ENCODE data around the gene DUSP22. TPM values are rescaled to one million over a fixed set of nuclear protein-coding genes. Genes with fewer than 3 reads are reported as not detected.

Gene DUSP22
- total RNA-seq, 2 donors from 2014 or later, result 33.5 to 35.4 TPM

DNA sequence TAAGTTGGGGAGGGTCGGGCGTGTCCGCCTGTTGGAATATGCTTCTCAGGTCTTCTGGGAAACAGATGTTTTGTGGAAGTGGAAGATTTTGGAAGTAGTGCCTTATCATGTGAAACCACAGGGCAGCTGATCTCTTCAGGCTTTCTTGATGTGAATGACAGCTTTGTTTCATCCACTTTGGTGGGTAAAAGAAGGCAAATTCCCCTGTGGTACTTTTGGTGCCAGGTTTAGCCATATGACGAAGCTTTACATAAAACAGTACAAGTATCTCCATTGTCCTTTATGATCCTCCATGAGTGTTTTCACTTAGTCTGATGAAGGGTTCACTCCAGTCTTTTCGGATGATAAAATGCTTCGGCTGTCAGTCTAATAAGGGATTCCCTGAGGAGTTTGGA, 103.8 kb downstream of the DUSP22 start:
- Histone ChIP-seq H3K9me3 (ENCODE audit: control insufficient read depth, low read length) (no peaks in the 10 kb centered on the region), H3K27me3 (ENCODE audit: control insufficient read depth, insufficient read depth, low read length, poor library complexity, severe bottlenecking) (peaks cover 68% of the 10 kb centered on the region), H3K4me1 (ENCODE audit: control insufficient read depth, insufficient read depth, low read length) (no peaks in the 10 kb centered on the region), H3K9ac (ENCODE audit: extremely low read depth, low read length, poor library complexity, severe bottlenecking) (no peak overlapping the region), H3K4me3 (ENCODE audit: low read length) (no peak overlapping the region), H3K27ac (ENCODE audit: low read depth, low read length) (no peak overlapping the region), H3K36me3 (ENCODE audit: control insufficient read depth, insufficient read depth, low read length) (no peaks in the 10 kb centered on the region)
- TF ChIP-seq, protein P1, sequence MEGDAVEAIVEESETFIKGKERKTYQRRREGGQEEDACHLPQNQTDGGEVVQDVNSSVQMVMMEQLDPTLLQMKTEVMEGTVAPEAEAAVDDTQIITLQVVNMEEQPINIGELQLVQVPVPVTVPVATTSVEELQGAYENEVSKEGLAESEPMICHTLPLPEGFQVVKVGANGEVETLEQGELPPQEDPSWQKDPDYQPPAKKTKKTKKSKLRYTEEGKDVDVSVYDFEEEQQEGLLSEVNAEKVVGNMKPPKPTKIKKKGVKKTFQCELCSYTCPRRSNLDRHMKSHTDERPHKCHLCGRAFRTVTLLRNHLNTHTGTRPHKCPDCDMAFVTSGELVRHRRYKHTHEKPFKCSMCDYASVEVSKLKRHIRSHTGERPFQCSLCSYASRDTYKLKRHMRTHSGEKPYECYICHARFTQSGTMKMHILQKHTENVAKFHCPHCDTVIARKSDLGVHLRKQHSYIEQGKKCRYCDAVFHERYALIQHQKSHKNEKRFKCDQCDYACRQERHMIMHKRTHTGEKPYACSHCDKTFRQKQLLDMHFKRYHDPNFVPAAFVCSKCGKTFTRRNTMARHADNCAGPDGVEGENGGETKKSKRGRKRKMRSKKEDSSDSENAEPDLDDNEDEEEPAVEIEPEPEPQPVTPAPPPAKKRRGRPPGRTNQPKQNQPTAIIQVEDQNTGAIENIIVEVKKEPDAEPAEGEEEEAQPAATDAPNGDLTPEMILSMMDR (conservative IDR thresholded peaks at IDR 0.05), result no peak
- Mint-ChIP-seq H3K27me3 (ENCODE audit: insufficient read depth) (peaks cover 74% of the 10 kb centered on the region), H3K4me3 (no peak overlapping the region), H3K27ac (no peak overlapping the region), H3K4me1 (peaks cover 5% of the 10 kb centered on the region), H3K36me3 (ENCODE audit: low read depth) (no peaks in the 10 kb centered on the region), H3K9me3 (no peaks in the 10 kb centered on the region)
- WGBS, 2 experiments (ENCODE audit: insufficient coverage in 1 of 2, insufficient read length in 1 of 2), result 93% methylated on average over 2 to 6 of the region's 6 CpGs
- no peak for DNase-seq

DNA sequence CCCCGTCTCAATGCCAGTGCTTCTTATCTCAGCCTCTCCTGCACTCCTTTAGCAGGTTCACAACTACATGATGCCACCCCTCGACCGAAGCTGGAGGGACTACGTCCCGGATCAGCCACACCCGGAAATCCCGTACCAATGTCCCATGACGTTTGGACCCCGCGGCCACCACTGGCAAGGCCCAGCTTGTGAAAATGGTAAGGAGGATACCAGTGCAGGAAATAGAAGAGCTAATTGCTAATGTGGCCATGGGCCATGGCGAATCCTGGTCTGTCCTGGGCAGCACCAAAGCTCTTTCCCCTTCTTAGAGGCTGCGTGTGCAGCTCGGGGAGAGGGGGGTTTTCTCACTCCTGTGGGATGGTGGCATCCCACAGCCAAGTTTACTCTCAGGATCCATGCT, 104.8 kb downstream of the DUSP22 start:
- no peak overlapping the region for H3K9ac ChIP-seq (ENCODE audit: extremely low read depth, low read length, poor library complexity, severe bottlenecking)
- H3K27ac ChIP-seq (ENCODE audit: low read depth, low read length), result no peak overlapping the region
- no peak for DNase-seq
- no peaks in the 10 kb centered on the region for H3K9me3 ChIP-seq (ENCODE audit: control insufficient read depth, low read length)
- peaks cover 58% of the 10 kb centered on the region for H3K27me3 ChIP-seq (ENCODE audit: control insufficient read depth, insufficient read depth, low read length, poor library complexity, severe bottlenecking)
- H3K4me3 Mint-ChIP-seq, result no peak overlapping the region
- TF ChIP-seq, protein P1 (conservative IDR thresholded peaks at IDR 0.05), result no peak
- no peaks in the 10 kb centered on the region for H3K36me3 Mint-ChIP-seq (ENCODE audit: low read depth)
- peaks cover 66% of the 10 kb centered on the region for H3K27me3 Mint-ChIP-seq (ENCODE audit: insufficient read depth)
- H3K4me1 ChIP-seq (ENCODE audit: control insufficient read depth, insufficient read depth, low read length), result no peaks in the 10 kb centered on the region
- H3K27ac Mint-ChIP-seq, result no peak overlapping the region
- no peaks in the 10 kb centered on the region for H3K36me3 ChIP-seq (ENCODE audit: control insufficient read depth, insufficient read depth, low read length)
- no peaks in the 10 kb centered on the region for H3K9me3 Mint-ChIP-seq
- no peak overlapping the region for H3K4me3 ChIP-seq (ENCODE audit: low read length)
- 92 to 97% methylated on average over 10 to 13 of the region's 13 CpGs for WGBS, 2 experiments (ENCODE audit: insufficient coverage in 1 of 2, insufficient read length in 1 of 2)
- H3K4me1 Mint-ChIP-seq, result peaks cover 5% of the 10 kb centered on the region

DNA sequence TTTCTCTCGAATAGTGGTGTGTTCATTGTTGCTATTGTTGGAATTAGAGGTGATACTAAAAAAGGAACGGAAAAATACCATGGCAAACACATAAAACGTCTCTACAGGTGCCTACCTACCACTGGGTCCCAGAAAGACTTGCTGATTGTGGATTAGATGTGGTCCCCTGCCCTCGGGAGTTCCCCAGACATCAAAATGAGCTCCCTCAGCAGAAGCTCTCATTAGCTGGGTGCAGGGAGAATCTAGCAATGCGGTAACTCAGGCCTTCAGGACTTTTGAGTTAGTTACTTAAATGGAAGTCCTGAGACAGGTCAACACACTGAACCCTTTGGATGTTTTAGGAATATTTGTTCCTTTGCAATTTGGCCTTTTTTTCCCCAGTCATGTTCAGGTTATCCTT, 105.3 kb downstream of the DUSP22 start:
- H3K27me3 ChIP-seq (ENCODE audit: control insufficient read depth, insufficient read depth, low read length, poor library complexity, severe bottlenecking), result peaks cover 53% of the 10 kb centered on the region
- no peaks in the 10 kb centered on the region for H3K9me3 ChIP-seq (ENCODE audit: control insufficient read depth, low read length)
- no peak overlapping the region for H3K4me3 ChIP-seq (ENCODE audit: low read length)
- Mint-ChIP-seq H3K4me1 (peaks cover 5% of the 10 kb centered on the region), H3K27me3 (ENCODE audit: insufficient read depth) (peaks cover 61% of the 10 kb centered on the region), H3K4me3 (no peak overlapping the region), H3K9me3 (no peaks in the 10 kb centered on the region), H3K27ac (no peak overlapping the region), H3K36me3 (ENCODE audit: low read depth) (no peaks in the 10 kb centered on the region)
- no peak overlapping the region for H3K27ac ChIP-seq (ENCODE audit: low read depth, low read length)
- 82 to 100% methylated on average over 3 to 5 of the region's 5 CpGs for WGBS, 2 experiments (ENCODE audit: insufficient coverage in 1 of 2, insufficient read length in 1 of 2)
- TF ChIP-seq, protein P1 (conservative IDR thresholded peaks at IDR 0.05), result no peak
- no peak overlapping the region for H3K9ac ChIP-seq (ENCODE audit: extremely low read depth, low read length, poor library complexity, severe bottlenecking)
- no peaks in the 10 kb centered on the region for H3K4me1 ChIP-seq (ENCODE audit: control insufficient read depth, insufficient read depth, low read length)
- DNase-seq, result no peak
- H3K36me3 ChIP-seq (ENCODE audit: control insufficient read depth, insufficient read depth, low read length), result no peaks in the 10 kb centered on the region
